ENCODE data around the gene TTC4. TPM values are rescaled to one million over a fixed set of nuclear protein-coding genes. Genes with fewer than 3 reads are reported as not detected.

The TTC4 gene
- total RNA-seq, 2 donors from 2014 or later: 15.9 to 17.4 TPM

DNA sequence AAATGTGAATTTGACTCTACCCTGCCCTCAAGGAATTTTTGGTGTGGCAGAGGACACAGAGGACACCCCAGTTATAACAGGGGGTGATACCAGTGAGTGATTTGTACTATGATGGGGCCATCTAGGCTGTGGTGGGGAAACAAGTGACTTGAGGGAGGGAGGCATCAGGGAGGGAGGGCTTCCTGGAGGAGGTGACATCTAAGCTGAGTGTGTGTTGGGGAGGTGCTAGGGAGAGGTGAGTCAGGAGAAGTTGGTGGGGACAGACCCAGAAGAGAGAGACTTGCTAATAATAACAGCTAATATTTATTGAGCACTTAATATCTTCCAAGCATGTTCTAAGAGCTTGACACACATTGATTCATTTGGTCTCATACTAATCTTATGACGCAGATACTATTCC, 19.9 kb upstream of the TTC4 start:
- Histone ChIP-seq H3K27ac (no peak overlapping the region), H3K36me3 (no peaks in the 10 kb centered on the region), H3K4me3 (no peak overlapping the region), H3K4me1 (replicated peaks) (no peaks in the 10 kb centered on the region), H3K9me3 (no peaks in the 10 kb centered on the region), H3K27me3 (replicated peaks; ENCODE audit: insufficient read depth) (no peaks in the 10 kb centered on the region)
- intact Hi-C loops (cut with DNase I): no loop called here
- WGBS: 90% methylated on average over 1 of the region's 1 CpG
- TF ChIP-seq POLR2A (IDR thresholded peaks at IDR 0.05) (no peak), POLR2AphosphoS5 (IDR thresholded peaks at IDR 0.05) (no peak)
- TF ChIP-seq, protein P1, sequence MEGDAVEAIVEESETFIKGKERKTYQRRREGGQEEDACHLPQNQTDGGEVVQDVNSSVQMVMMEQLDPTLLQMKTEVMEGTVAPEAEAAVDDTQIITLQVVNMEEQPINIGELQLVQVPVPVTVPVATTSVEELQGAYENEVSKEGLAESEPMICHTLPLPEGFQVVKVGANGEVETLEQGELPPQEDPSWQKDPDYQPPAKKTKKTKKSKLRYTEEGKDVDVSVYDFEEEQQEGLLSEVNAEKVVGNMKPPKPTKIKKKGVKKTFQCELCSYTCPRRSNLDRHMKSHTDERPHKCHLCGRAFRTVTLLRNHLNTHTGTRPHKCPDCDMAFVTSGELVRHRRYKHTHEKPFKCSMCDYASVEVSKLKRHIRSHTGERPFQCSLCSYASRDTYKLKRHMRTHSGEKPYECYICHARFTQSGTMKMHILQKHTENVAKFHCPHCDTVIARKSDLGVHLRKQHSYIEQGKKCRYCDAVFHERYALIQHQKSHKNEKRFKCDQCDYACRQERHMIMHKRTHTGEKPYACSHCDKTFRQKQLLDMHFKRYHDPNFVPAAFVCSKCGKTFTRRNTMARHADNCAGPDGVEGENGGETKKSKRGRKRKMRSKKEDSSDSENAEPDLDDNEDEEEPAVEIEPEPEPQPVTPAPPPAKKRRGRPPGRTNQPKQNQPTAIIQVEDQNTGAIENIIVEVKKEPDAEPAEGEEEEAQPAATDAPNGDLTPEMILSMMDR (IDR thresholded peaks at IDR 0.05): no peak
- no peak for DNase-seq (ENCODE audit: low spot score)

DNA sequence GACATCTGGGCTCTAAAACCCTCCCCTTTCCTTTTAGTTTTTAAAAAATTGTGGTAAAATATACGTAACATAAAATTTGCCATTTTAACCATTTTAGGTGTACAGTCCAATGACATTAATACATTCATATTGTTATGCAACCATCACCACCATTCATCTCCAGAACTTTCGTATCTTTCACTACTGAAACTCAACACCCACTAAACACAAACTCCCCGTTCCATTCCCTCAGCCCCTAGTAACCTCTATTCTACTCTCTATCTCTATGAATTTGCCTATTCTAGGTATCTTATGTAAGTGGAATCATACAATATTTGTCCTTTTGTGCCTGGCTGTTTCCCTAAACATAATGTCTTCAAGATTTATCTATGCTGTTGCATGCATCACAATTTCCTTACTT, 19.4 kb upstream of the TTC4 start:
- intact Hi-C loops (cut with DNase I): no loop called here
- no peaks in the 10 kb centered on the region for H3K36me3 ChIP-seq
- WGBS: 90% methylated on average over 3 of the region's 3 CpGs
- no peaks in the 10 kb centered on the region for H3K9me3 ChIP-seq
- H3K27ac ChIP-seq: no peak overlapping the region
- H3K27me3 ChIP-seq (replicated peaks; ENCODE audit: insufficient read depth): no peaks in the 10 kb centered on the region
- no peak for DNase-seq (ENCODE audit: low spot score)
- no peaks in the 10 kb centered on the region for H3K4me1 ChIP-seq (replicated peaks)
- no peak overlapping the region for H3K4me3 ChIP-seq
- no peak for TF ChIP-seq POLR2A (IDR thresholded peaks at IDR 0.05)
- TF ChIP-seq, protein P1 (IDR thresholded peaks at IDR 0.05): no peak
- TF ChIP-seq POLR2AphosphoS5 (IDR thresholded peaks at IDR 0.05): no peak

DNA sequence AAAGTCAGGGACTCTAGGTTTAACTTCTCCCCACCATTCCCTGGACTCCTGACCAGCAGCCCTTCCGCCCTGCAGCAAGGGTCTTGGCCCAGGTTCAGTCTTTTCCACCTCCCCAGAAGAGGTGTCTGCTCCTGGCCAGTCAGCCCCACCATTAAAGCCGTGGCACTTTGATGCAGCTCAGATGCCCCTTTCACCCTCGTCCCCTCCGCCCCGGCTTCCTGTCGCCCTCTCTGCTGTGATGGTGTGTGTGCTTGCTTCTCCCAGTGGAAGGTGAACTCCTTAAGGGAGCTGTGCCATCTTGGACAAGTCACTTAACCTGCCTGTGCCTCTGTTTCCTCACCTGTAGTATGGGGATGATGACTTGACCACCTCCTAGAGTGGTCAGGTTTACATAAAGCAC, 17.8 kb upstream of the TTC4 start:
- no peak for DNase-seq (ENCODE audit: low spot score)
- Histone ChIP-seq H3K9me3 (no peaks in the 10 kb centered on the region), H3K36me3 (no peaks in the 10 kb centered on the region), H3K4me1 (replicated peaks) (no peaks in the 10 kb centered on the region), H3K27me3 (replicated peaks; ENCODE audit: insufficient read depth) (no peaks in the 10 kb centered on the region), H3K27ac (no peak overlapping the region), H3K4me3 (no peak overlapping the region)
- intact Hi-C loops (cut with DNase I): no loop called here
- TF ChIP-seq, protein P1 (IDR thresholded peaks at IDR 0.05): no peak
- TF ChIP-seq POLR2A (IDR thresholded peaks at IDR 0.05) (no peak), POLR2AphosphoS5 (IDR thresholded peaks at IDR 0.05) (no peak)
- 94% methylated on average over 6 of the region's 6 CpGs for WGBS

DNA sequence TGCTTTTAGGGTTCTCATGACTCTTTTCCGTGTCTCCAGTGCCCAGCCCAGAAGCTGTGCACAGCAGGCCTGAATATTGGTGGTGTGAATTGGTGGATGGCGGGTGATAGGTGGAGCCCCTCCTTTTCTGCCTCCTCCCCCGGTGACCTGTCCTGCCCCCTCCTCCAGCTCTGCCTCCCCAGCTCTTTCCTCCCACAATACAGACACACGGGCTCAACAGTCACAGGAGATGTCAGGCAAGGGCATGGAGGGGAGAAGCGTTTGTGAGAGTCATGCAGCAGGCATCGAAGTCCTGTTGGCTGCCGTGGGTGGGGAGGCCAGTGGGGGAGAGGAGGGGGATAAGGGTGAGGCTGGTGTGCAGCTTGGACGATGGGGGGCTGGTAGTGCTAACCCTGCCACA, 17.3 kb upstream of the TTC4 start:
- 76% methylated on average over 8 of the region's 8 CpGs for WGBS
- no peaks in the 10 kb centered on the region for H3K27me3 ChIP-seq (replicated peaks; ENCODE audit: insufficient read depth)
- intact Hi-C loops (cut with DNase I): no loop called here
- H3K27ac ChIP-seq: no peak overlapping the region
- H3K9me3 ChIP-seq: no peaks in the 10 kb centered on the region
- no peaks in the 10 kb centered on the region for H3K36me3 ChIP-seq
- TF ChIP-seq, protein P1 (IDR thresholded peaks at IDR 0.05): no peak
- TF ChIP-seq POLR2AphosphoS5 (IDR thresholded peaks at IDR 0.05) (no peak), POLR2A (IDR thresholded peaks at IDR 0.05) (no peak)
- no peaks in the 10 kb centered on the region for H3K4me1 ChIP-seq (replicated peaks)
- DNase-seq (ENCODE audit: low spot score): no peak
- no peak overlapping the region for H3K4me3 ChIP-seq

DNA sequence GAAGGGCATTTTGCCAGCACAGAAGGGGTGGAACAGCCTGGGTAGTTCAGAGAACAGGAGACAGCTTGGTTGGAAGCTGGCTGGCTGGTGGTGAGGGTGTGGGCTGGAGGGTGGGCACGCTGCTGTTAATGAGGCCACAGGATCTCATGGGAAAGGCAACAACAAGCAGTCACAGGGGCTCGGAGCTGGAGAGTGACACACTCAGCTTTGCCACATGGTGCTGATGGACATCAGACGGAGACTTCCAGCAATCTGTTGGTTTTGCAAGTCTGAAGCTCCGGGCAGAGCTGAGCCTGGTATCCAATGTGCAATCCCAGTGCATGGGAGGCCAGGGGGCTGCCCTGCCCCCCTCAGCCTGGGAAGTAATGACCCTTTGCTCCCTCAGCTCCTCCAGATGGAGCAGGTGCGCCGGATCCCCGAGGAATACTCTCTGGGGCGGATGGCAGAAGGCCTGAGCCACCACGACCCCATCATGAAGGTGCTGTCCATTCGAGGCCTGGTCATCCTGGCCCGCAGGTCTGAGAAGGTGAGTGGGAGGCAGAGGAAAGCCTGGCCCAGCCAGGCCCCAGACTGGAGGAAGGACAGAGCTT, 15.6 kb upstream of the TTC4 start:
- Histone ChIP-seq H3K27ac (no peak overlapping the region), H3K9me3 (no peaks in the 10 kb centered on the region), H3K36me3 (no peaks in the 10 kb centered on the region), H3K4me1 (replicated peaks) (no peaks in the 10 kb centered on the region), H3K27me3 (replicated peaks; ENCODE audit: insufficient read depth) (no peaks in the 10 kb centered on the region), H3K4me3 (no peak overlapping the region)
- 94% methylated on average over 11 of the region's 11 CpGs for WGBS
- TF ChIP-seq POLR2AphosphoS5 (IDR thresholded peaks at IDR 0.05) (no peak), POLR2A (IDR thresholded peaks at IDR 0.05) (no peak)
- TF ChIP-seq, protein P1 (IDR thresholded peaks at IDR 0.05): no peak
- intact Hi-C loops (cut with DNase I): no loop called here
- no peak for DNase-seq (ENCODE audit: low spot score)
